HEK293 (cell line): ENCODE measurements around the gene CNOT4.

Experiments
- CTCF ChIA-PET: fragments of 350-600 bp; formaldehyde crosslinking; extraction: SDS; loops from one replicate; lab custom pipeline; 2021; ENCODE audit warnings: antibody characterized with exemption; lab: Yijun Ruan, JAX
- POLR2A ChIA-PET: fragments of 300-600 bp; formaldehyde crosslinking; extraction: SDS; loops from one replicate; lab custom pipeline; 2020; ENCODE audit warnings: antibody characterized with exemption, inconsistent platforms; lab: Yijun Ruan, JAX
- H3K27ac ChIP-seq: fragments of 200-500 bp; sonication (Bioruptor generic); 2 replicates; pipeline ENCODE4 v1.5.1; 2014; ENCODE audit warnings: low read depth, low read length, control low read depth, inconsistent platforms; ENCODE audit errors: extremely low read depth
- H3K36me3 ChIP-seq, 2 experiments: fragments of 200-500 bp in 1 of 2; sonication (Bioruptor generic) in 1 of 2; 1 replicate in 1 of 2; 2 replicates in 1 of 2; pipeline ENCODE4 v1.5.1; 2014 to 2017; ENCODE audit warnings: inconsistent platforms in 2 of 2, low read length in 2 of 2; ENCODE audit not compliant: control insufficient read depth in 2 of 2, insufficient read depth in 1 of 2
- H3K4me1 ChIP-seq: fragments of 200-500 bp; sonication (Bioruptor generic); 2 replicates; pipeline ENCODE4 v1.5.1; 2014; ENCODE audit warnings: mild to moderate bottlenecking, low read length, inconsistent platforms; ENCODE audit not compliant: control insufficient read depth, insufficient read depth
- H3K4me3 ChIP-seq: 2 replicates; pipeline ENCODE4 v1.5.1; 2011; ENCODE audit warnings: low read depth, mild to moderate bottlenecking, control low read depth, low read length, moderate library complexity
- H3K9me3 ChIP-seq: fragments of 200-500 bp; sonication (Bioruptor generic); 2 replicates; pipeline ENCODE4 v1.5.1; 2014; ENCODE audit warnings: low read depth, low read length, inconsistent platforms; ENCODE audit not compliant: control insufficient read depth, insufficient read depth
- GLI4 ChIP-seq: fragments of 450-650 bp; formaldehyde crosslinking; IDR thresholded peaks from 2 replicates; pipeline ENCODE4 v1.5.1; 2016; ENCODE audit warnings: missing biosample characterization, missing genetic modification characterization
- GLIS1 ChIP-seq: fragments of 450-650 bp; formaldehyde crosslinking; IDR thresholded peaks from 2 replicates; pipeline ENCODE4 v1.5.1; 2016; ENCODE audit warnings: missing biosample characterization, missing genetic modification characterization
- GLIS2 ChIP-seq: fragments of 450-650 bp; formaldehyde crosslinking; IDR thresholded peaks from 2 replicates; pipeline ENCODE4 v1.5.1; 2016; ENCODE audit warnings: missing biosample characterization, missing genetic modification characterization
- KLF7 ChIP-seq: fragments of 450-650 bp; formaldehyde crosslinking; IDR thresholded peaks from 2 replicates; pipeline ENCODE4 v1.5.1; 2016; ENCODE audit warnings: missing biosample characterization, missing genetic modification characterization, borderline replicate concordance
- KLF8 ChIP-seq: fragments of 450-650 bp; formaldehyde crosslinking; IDR thresholded peaks from 2 replicates; pipeline ENCODE4 v1.5.1; 2016; ENCODE audit warnings: missing biosample characterization, missing genetic modification characterization
- PRDM2 ChIP-seq: fragments of 450-650 bp; formaldehyde crosslinking; IDR thresholded peaks from 2 replicates; pipeline ENCODE4 v1.5.1; 2016; ENCODE audit warnings: missing biosample characterization, missing genetic modification characterization, borderline replicate concordance
- REPIN1 ChIP-seq: fragments of 450-650 bp; formaldehyde crosslinking; IDR thresholded peaks from 2 replicates; pipeline ENCODE4 v1.5.1; 2017; ENCODE audit warnings: missing biosample characterization, missing genetic modification characterization, low read depth
- ZEB2 ChIP-seq: fragments of 450-650 bp; formaldehyde crosslinking; IDR thresholded peaks from 2 replicates; pipeline ENCODE4 v1.5.1; 2016; ENCODE audit warnings: missing biosample characterization, missing genetic modification characterization
- ZNF10 ChIP-seq: fragments of 450-650 bp; formaldehyde crosslinking; IDR thresholded peaks from 2 replicates; pipeline ENCODE4 v1.5.1; 2017; ENCODE audit warnings: missing biosample characterization, missing genetic modification characterization
- ZNF174 ChIP-seq: fragments of 450-650 bp; formaldehyde crosslinking; IDR thresholded peaks from 2 replicates; pipeline ENCODE4 v1.5.0; 2017; ENCODE audit warnings: missing biosample characterization, mild to moderate bottlenecking, missing genetic modification characterization
- ZNF23 ChIP-seq: fragments of 450-650 bp; formaldehyde crosslinking; IDR thresholded peaks from 2 replicates; pipeline ENCODE4 v1.5.1; 2016; ENCODE audit warnings: missing biosample characterization, missing genetic modification characterization, borderline replicate concordance
- ZNF239 ChIP-seq: fragments of 450-650 bp; formaldehyde crosslinking; IDR thresholded peaks from 2 replicates; pipeline ENCODE4 v1.5.1; 2016; ENCODE audit warnings: missing biosample characterization, missing genetic modification characterization
- ZNF280C ChIP-seq: fragments of 450-650 bp; formaldehyde crosslinking; IDR thresholded peaks from 2 replicates; pipeline ENCODE4 v1.5.1; 2016; ENCODE audit warnings: missing biosample characterization, missing genetic modification characterization
- ZNF362 ChIP-seq: fragments of 450-650 bp; formaldehyde crosslinking; IDR thresholded peaks from 2 replicates; pipeline ENCODE4 v1.5.1; 2016; ENCODE audit warnings: missing biosample characterization, missing genetic modification characterization
- ZNF391 ChIP-seq: fragments of 450-650 bp; formaldehyde crosslinking; IDR thresholded peaks from 2 replicates; pipeline ENCODE4 v1.5.1; 2016; ENCODE audit warnings: low read depth, missing biosample characterization, missing genetic modification characterization, borderline replicate concordance
- ZNF514 ChIP-seq: fragments of 450-650 bp; formaldehyde crosslinking; IDR thresholded peaks from 2 replicates; pipeline ENCODE4 v1.5.1; 2016; ENCODE audit warnings: missing biosample characterization, missing genetic modification characterization
- ZNF529 ChIP-seq: fragments of 450-650 bp; formaldehyde crosslinking; IDR thresholded peaks from 2 replicates; pipeline ENCODE4 v1.5.1; 2017; ENCODE audit warnings: missing genetic modification characterization, missing biosample characterization; ENCODE audit not compliant: insufficient replicate concordance
- ZNF621 ChIP-seq: fragments of 450-650 bp; formaldehyde crosslinking; IDR thresholded peaks from 2 replicates; pipeline ENCODE4 v1.5.1; 2017; ENCODE audit warnings: missing biosample characterization, missing genetic modification characterization
- ZNF623 ChIP-seq: fragments of 450-650 bp; formaldehyde crosslinking; IDR thresholded peaks from 2 replicates; pipeline ENCODE4 v1.5.1; 2016; ENCODE audit warnings: missing biosample characterization, missing genetic modification characterization
- ZNF768 ChIP-seq: fragments of 450-650 bp; formaldehyde crosslinking; IDR thresholded peaks from 2 replicates; pipeline ENCODE4 v1.5.1; 2018; ENCODE audit warnings: missing biosample characterization, mild to moderate bottlenecking, missing genetic modification characterization
- ZNF791 ChIP-seq: fragments of 450-650 bp; formaldehyde crosslinking; IDR thresholded peaks from 2 replicates; pipeline ENCODE4 v1.5.1; 2016; ENCODE audit warnings: missing biosample characterization, missing genetic modification characterization

The CNOT4 gene

GRCh38 chr7:135552148-135552547 lies 42.2 kb upstream of the CNOT4 start (continued):
- TF ChIP-seq KLF8 (tag by site-specific recombination) (no peak), ZNF514 (tag by site-specific recombination) (no peak), ZNF23 (tag by site-specific recombination) (no peak)
- TF ChIP-seq, all 188 proteins: peak for 0

DNA sequence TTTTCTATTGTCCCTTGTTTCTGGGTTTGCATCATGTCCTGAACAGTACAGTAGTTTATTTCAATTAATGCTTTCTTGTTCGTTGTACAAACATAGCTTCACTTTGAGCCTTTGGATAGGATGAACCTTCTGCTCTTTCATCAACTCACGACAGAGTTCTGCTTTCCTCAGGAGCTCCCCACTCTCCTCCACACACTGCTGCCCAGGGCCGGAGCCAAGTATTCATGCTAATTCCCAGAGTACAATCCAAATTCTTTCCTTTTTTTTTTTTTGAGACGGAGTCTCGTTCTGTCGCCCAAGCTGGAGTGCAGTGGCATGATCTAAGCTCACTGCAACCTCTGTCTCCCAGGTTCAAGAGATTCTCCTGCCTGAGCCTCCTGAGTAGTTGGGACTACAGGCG lies 40.3 kb upstream of the CNOT4 start:
- Histone ChIP-seq H3K9me3 (no peaks in the 10 kb centered on the region), H3K4me1 (no peaks in the 10 kb centered on the region), H3K36me3 (no peaks in the 10 kb centered on the region), H3K27ac (no peak overlapping the region), H3K4me3 (no peak overlapping the region)
- CTCF ChIA-PET, result no interaction called here
- TF ChIP-seq GLI4 (tag by site-specific recombination), result no peak
- TF ChIP-seq ZNF239, result no peak
- TF ChIP-seq GLIS1, result no peak
- TF ChIP-seq ZNF362 (tag by site-specific recombination), result no peak
- no peak for TF ChIP-seq ZNF10 (tag by site-specific recombination)
- no peak for TF ChIP-seq KLF7
- no peak for TF ChIP-seq ZNF529
- no peak for TF ChIP-seq ZNF280C (tag by site-specific recombination)
- no peak for TF ChIP-seq ZNF174 (tag by site-specific recombination)
- no peak for TF ChIP-seq ZNF391 (tag by site-specific recombination)
- TF ChIP-seq PRDM2 (tag by site-specific recombination), result no peak
- TF ChIP-seq ZNF621 (tag by site-specific recombination), result no peak
- TF ChIP-seq REPIN1 (tag by site-specific recombination), result no peak
- TF ChIP-seq ZNF623 (tag by site-specific recombination), result no peak
- no peak for TF ChIP-seq ZEB2 (tag by site-specific recombination)
- TF ChIP-seq ZNF768 (tag by site-specific recombination), result no peak
- no peak for TF ChIP-seq GLIS2
- TF ChIP-seq ZNF791 (tag by site-specific recombination), result no peak
- POLR2A ChIA-PET, result interaction anchor here (0.6 kb wide), 1 partner anchor 8 kb away, joined by 4 read pairs; no protein-coding TSS in a partner anchor
